Activated CD4-positive, alpha-beta T cell treated with anti-CD3 and anti-CD28 coated beads, Interleukin-10, Interleukin-2, amounts not matched to agents 100 ng/mL and 50 ng/mL, durations not matched to agents 16 hours and 8 hours (primary cell): ENCODE measurements around the gene PRKAR2B.
A peak's percentile ranks its signal among the peaks of the same experiment; 100 is the strongest.

Experiments used
- DNase-seq: peaks from one replicate; pipeline ENCODE4 v3.0.0-alpha.2; 2020

Gene PRKAR2B

GRCh38 chr7:107044347-107045194 lies at the start of gene PRKAR2B:
TSS of gene PRKAR2B (plus strand) at chr7:107044705. CDS start at chr7:107044908, 203 bp downstream.
- DNase-seq = peak; percentile 72

- no peak for DNase-seq
Observed at GRCh38 chr7:106994833-106995232, 49.7 kb upstream of the PRKAR2B start.

GRCh38 chr7:106997487-106998271 lies 46.8 kb upstream of the PRKAR2B start:
- no peak for DNase-seq

GRCh38 chr7:106999023-106999422 lies 45.5 kb upstream of the PRKAR2B start:
- no peak for DNase-seq

GRCh38 chr7:107001490-107001889 lies 43.0 kb upstream of the PRKAR2B start:
- no peak for DNase-seq

GRCh38 chr7:107002126-107002525 lies 42.4 kb upstream of the PRKAR2B start:
- DNase-seq = no peak

- no peak for DNase-seq
Observed at GRCh38 chr7:107002529-107002998, 41.9 kb upstream of the PRKAR2B start.

GRCh38 chr7:107007007-107007891 lies 37.3 kb upstream of the PRKAR2B start:
- DNase-seq = no peak

- DNase-seq = no peak
Observed at GRCh38 chr7:107007892-107008287, 36.6 kb upstream of the PRKAR2B start.

- DNase-seq = no peak
Observed at GRCh38 chr7:107009846-107010203, 34.7 kb upstream of the PRKAR2B start.

- DNase-seq = no peak
Observed at GRCh38 chr7:107012691-107013090, 31.8 kb upstream of the PRKAR2B start.

GRCh38 chr7:107014387-107015023 lies 30.0 kb upstream of the PRKAR2B start:
- DNase-seq = no peak

GRCh38 chr7:107016312-107016711 lies 28.2 kb upstream of the PRKAR2B start:
- DNase-seq = no peak

GRCh38 chr7:107017965-107018719 lies 26.4 kb upstream of the PRKAR2B start:
- DNase-seq = no peak

- no peak for DNase-seq
Observed at GRCh38 chr7:107020400-107020799, 24.1 kb upstream of the PRKAR2B start.

- DNase-seq = no peak
Observed at GRCh38 chr7:107021600-107021999, 22.9 kb upstream of the PRKAR2B start.

GRCh38 chr7:107023522-107024151 lies 20.9 kb upstream of the PRKAR2B start:
- DNase-seq = no peak

- DNase-seq = no peak
Observed at GRCh38 chr7:107024906-107025305, 19.6 kb upstream of the PRKAR2B start.

GRCh38 chr7:107025449-107026103 lies 18.9 kb upstream of the PRKAR2B start:
- no peak for DNase-seq

GRCh38 chr7:107026166-107026565 lies 18.3 kb upstream of the PRKAR2B start:
- no peak for DNase-seq

GRCh38 chr7:107027208-107027607 lies 17.3 kb upstream of the PRKAR2B start:
- no peak for DNase-seq
